PC-3 (cell line): Measurements from ENCODE around the gene MRPL39.

Experiments used
- EZH2 ChIP-seq: fragments of 300-600 bp; sonication (generic); IDR thresholded peaks from one replicate; pipeline ENCODE4 v1.6.1; 2017; ENCODE audit warnings: antibody characterized with exemption, mild to moderate bottlenecking, low read length; ENCODE audit not compliant: unreplicated experiment
- EZH2phosphoT487 ChIP-seq: fragments of 300-600 bp; sonication (generic); IDR thresholded peaks from 2 replicates; pipeline ENCODE4 v1.6.1; 2018; ENCODE audit warnings: mild to moderate bottlenecking, antibody characterized with exemption, low read length, borderline replicate concordance
- TF ChIP-seq, protein P1 (sequence below): fragments of 300-600 bp; sonication (generic); conservative IDR thresholded peaks from 2 replicates; pipeline ENCODE4 v1.5.1; 2017; ENCODE audit warnings: antibody characterized with exemption, low read depth, mild to moderate bottlenecking, low read length

DNA sequence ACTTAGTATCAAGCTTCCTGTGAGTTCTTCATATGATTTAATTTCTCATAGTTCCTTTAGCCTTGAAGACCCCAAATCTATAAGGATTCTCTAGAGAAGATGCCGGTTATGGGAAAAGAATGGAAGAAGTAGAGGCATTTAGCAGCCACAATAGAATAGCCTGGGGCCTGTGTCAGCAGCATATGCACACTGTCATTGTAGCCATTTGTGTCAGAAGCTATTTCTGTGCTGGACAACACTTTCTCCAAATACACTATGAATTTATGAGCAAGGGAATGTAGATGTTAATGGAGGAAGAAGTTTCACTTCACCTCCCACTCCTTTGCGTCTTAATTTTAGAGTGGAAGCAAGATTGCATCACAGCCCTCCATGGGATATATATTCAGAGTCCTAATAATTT is 49.1 kb upstream of the MRPL39 start:
- no peak for TF ChIP-seq EZH2
- TF ChIP-seq, protein P1, sequence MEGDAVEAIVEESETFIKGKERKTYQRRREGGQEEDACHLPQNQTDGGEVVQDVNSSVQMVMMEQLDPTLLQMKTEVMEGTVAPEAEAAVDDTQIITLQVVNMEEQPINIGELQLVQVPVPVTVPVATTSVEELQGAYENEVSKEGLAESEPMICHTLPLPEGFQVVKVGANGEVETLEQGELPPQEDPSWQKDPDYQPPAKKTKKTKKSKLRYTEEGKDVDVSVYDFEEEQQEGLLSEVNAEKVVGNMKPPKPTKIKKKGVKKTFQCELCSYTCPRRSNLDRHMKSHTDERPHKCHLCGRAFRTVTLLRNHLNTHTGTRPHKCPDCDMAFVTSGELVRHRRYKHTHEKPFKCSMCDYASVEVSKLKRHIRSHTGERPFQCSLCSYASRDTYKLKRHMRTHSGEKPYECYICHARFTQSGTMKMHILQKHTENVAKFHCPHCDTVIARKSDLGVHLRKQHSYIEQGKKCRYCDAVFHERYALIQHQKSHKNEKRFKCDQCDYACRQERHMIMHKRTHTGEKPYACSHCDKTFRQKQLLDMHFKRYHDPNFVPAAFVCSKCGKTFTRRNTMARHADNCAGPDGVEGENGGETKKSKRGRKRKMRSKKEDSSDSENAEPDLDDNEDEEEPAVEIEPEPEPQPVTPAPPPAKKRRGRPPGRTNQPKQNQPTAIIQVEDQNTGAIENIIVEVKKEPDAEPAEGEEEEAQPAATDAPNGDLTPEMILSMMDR = no peak
- no peak for TF ChIP-seq EZH2phosphoT487
